Trophoblast cell (in vitro differentiated cells and primary cell): ENCODE measurements around the gene HSPA1A.

Source experiments
- DNase-seq, 2 donors: peaks; one replicate each; pipeline ENCODE4 v3.0.0-alpha.2; 2016
- H2AFZ ChIP-seq: 2 replicates; pipeline ENCODE4 v1.6.1; 2013; ENCODE audit warnings: low read length, moderate library complexity, mild to moderate bottlenecking; ENCODE audit not compliant: insufficient read depth, poor library complexity
- H2AK5ac ChIP-seq: 2 replicates; pipeline ENCODE4 v1.6.1; 2013; ENCODE audit warnings: mild to moderate bottlenecking, low read length
- H2BK120ac ChIP-seq: 2 replicates; pipeline ENCODE4 v1.6.1; 2013; ENCODE audit warnings: low read length, mild to moderate bottlenecking, moderate library complexity; ENCODE audit not compliant: insufficient read depth, poor library complexity
- H2BK12ac ChIP-seq: 2 replicates; pipeline ENCODE4 v1.6.1; 2013; ENCODE audit warnings: mild to moderate bottlenecking, low read length, moderate library complexity
- H2BK5ac ChIP-seq: 2 replicates; pipeline ENCODE4 v1.6.1; 2013; ENCODE audit warnings: low read length, low read depth, moderate library complexity, mild to moderate bottlenecking; ENCODE audit not compliant: poor library complexity
- H3K14ac ChIP-seq: 2 replicates; pipeline ENCODE4 v1.6.1; 2013; ENCODE audit warnings: mild to moderate bottlenecking, low read length
- H3K18ac ChIP-seq: 2 replicates; pipeline ENCODE4 v1.6.1; 2013; ENCODE audit warnings: mild to moderate bottlenecking, low read length
- H3K23ac ChIP-seq: 2 replicates; pipeline ENCODE4 v1.6.1; 2013; ENCODE audit warnings: low read length
- H3K27ac ChIP-seq: 2 replicates; pipeline ENCODE4 v1.5.1; 2013; ENCODE audit warnings: low read depth, mild to moderate bottlenecking, inconsistent platforms, low read length, moderate library complexity
- H3K27me3 ChIP-seq: 2 replicates; pipeline ENCODE4 v1.6.1; 2013; ENCODE audit warnings: inconsistent platforms, mild to moderate bottlenecking, low read length, moderate library complexity; ENCODE audit not compliant: insufficient read depth
- H3K36me3 ChIP-seq, 2 experiments: 1 replicate in 1 of 2; 2 replicates in 1 of 2; pipeline ENCODE4 v1.6.1; 2013; ENCODE audit warnings: low read length in 2 of 2, mild to moderate bottlenecking in 2 of 2, moderate library complexity in 1 of 2; ENCODE audit not compliant: insufficient read depth in 2 of 2, control insufficient read depth in 1 of 2
- H3K4ac ChIP-seq: 2 replicates; pipeline ENCODE4 v1.6.1; 2013; ENCODE audit warnings: low read depth, mild to moderate bottlenecking, low read length, moderate library complexity
- H3K4me1 ChIP-seq, 2 experiments: 1 replicate in 1 of 2; 2 replicates in 1 of 2; pipeline ENCODE4 v1.6.1; 2013; ENCODE audit warnings: low read length in 2 of 2, mild to moderate bottlenecking in 2 of 2, moderate library complexity in 1 of 2; ENCODE audit not compliant: insufficient read depth in 2 of 2, control insufficient read depth in 1 of 2
- H3K4me2 ChIP-seq: 2 replicates; pipeline ENCODE4 v1.6.1; 2013; ENCODE audit warnings: inconsistent platforms, mild to moderate bottlenecking, low read length, moderate library complexity
- H3K4me3 ChIP-seq: 2 replicates; pipeline ENCODE4 v1.5.1; 2013; ENCODE audit warnings: mild to moderate bottlenecking, low read depth, low read length, inconsistent platforms
- H3K79me1 ChIP-seq: one replicate; pipeline ENCODE4 v1.6.1; 2013; ENCODE audit warnings: low read length
- H3K79me2 ChIP-seq: 2 replicates; pipeline ENCODE4 v1.6.1; 2013; ENCODE audit warnings: low read length, mild to moderate bottlenecking; ENCODE audit not compliant: control insufficient read depth, insufficient read depth, poor library complexity
- H3K9ac ChIP-seq: 2 replicates; pipeline ENCODE4 v1.6.1; 2013; ENCODE audit warnings: mild to moderate bottlenecking, low read length
- H3K9me3 ChIP-seq: 2 replicates; pipeline ENCODE4 v1.6.1; 2013; ENCODE audit warnings: low read depth, mild to moderate bottlenecking, control low read depth, inconsistent platforms, low read length; ENCODE audit not compliant: insufficient read depth
- H4K12ac ChIP-seq: 2 replicates; pipeline ENCODE4 v1.6.1; 2013; ENCODE audit warnings: low read depth, mild to moderate bottlenecking, low read length, moderate library complexity
- H4K8ac ChIP-seq: 2 replicates; pipeline ENCODE4 v1.6.1; 2013; ENCODE audit warnings: low read depth, mild to moderate bottlenecking, low read length, moderate library complexity
- H4K91ac ChIP-seq: one replicate; pipeline ENCODE4 v1.6.1; 2013; ENCODE audit warnings: low read depth, mild to moderate bottlenecking, low read length, moderate library complexity
- WGBS: extraction: QIAGEN DNeasy Blood & Tissue Kit; methylation state at CpG from one replicate; pipeline ENCODE4 v1.1.7; 2013; ENCODE audit warnings: missing lambda C conversion rate; ENCODE audit not compliant: insufficient read length, insufficient coverage; ENCODE audit errors: extremely low coverage; 5-methylcytosine and 5-hydroxymethylcytosine counted together

HSPA1A gene

DNA sequence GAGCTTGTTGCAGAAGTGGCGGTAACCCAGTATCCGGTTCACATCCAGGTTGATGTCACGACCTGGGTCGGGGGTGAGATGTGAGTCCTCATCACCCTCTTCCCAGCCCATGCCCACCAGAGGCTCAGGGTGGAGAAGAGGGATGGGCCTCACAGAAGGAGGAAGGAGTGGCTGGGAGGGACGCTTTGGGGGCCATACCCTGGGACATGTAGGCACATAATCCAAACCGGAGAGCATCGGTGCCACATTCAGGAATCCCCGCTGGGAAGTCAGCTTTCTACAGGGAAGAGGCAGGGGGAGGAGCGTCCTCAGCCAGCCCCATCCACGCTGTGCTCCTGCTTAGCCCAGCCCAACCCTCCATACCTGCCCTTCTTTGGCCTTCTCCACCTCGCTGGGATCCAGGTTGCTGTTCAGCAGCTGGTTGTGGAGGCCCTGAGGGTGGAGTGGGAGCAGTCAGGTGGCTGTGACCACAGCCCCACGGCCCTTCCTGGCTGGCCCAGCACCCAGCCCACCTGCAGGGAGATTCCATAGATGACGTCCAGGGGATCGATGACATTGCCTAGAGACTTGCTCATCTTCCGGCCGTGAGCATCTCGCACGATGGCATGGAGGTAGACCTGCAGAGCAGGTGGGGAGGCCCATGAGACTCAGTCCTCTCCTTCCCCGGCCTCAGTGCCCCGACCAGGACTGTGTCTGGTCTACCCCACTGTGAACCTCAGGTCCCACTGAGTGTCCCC lies 34.7 kb upstream of the HSPA1A start:
- no CpG with 5 or more reads among the region's 20 CpGs for WGBS
- Histone ChIP-seq H3K9ac (no peak overlapping the region), H4K12ac (no peak overlapping the region), H2AFZ (no peak overlapping the region), H4K91ac (no peak overlapping the region), H3K4me2 (no peak overlapping the region), H4K8ac (no peak overlapping the region), H2BK5ac (no peak overlapping the region), H2BK12ac (no peak overlapping the region), H3K36me3 (peaks cover 70 to 75% of the 10 kb centered on the region in 2 experiments), H3K18ac (no peak overlapping the region), H3K79me1 (no peaks in the 10 kb centered on the region), H3K27ac (no peak overlapping the region), H3K27me3 (no peaks in the 10 kb centered on the region), H3K79me2 (no peaks in the 10 kb centered on the region), H3K4ac (no peak overlapping the region), H3K14ac (no peak overlapping the region), H3K23ac (no peak overlapping the region), H3K4me1 (peaks cover 0 to 10% of the 10 kb centered on the region in 2 experiments), H3K9me3 (no peaks in the 10 kb centered on the region), H2BK120ac (no peak overlapping the region), H3K4me3 (no peak overlapping the region), H2AK5ac (no peak overlapping the region)
- no peak for DNase-seq

DNA sequence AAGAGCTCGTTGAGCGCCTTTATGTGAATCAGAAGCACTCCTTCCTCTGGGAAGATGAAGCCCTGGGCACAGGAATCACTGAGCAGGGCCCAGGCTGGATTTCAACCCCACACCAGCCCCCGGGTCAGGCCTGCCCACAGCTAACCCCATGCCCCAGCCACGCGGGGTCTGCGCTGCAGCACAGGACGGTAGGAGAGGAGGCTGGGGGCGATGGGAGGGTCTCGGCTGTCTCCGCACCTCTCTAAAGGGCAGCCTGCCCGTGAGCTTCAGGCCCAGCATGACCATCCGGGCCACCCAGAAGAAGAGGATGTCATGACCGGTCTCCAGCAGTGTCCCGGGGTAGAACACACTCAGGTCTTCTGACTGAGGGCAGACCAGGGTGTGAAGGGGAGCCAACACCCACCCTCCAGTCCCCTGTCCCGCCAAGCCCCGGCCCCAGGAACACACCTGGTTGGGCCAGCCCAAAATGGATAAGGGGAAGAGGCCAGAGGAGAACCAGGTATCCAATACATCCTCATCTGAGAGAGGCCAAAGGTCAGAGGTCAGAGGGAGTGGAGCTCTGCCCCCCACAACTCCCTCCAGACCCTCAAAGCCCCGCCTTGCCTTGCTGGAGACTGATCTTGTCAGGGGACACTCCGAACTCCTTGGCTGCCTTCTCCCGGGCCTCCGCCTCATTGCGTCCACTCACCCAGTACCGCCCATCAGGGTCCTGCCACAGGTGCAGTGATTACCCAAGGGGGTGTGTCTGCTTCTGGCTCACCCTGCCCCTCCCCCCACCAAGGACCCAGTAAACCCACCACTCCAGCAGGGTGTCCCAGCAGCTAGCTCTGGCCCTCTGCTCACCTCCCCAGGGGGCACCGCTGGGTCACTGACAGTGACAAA lies 33.9 kb upstream of the HSPA1A start:
- Histone ChIP-seq H2BK12ac (no peak overlapping the region), H4K91ac (no peak overlapping the region), H2AFZ (no peak overlapping the region), H3K4me1 (peaks cover 0 to 10% of the 10 kb centered on the region in 2 experiments), H2BK120ac (no peak overlapping the region), H4K8ac (no peak overlapping the region), H3K9ac (no peak overlapping the region), H3K36me3 (peaks cover 74 to 75% of the 10 kb centered on the region in 2 experiments), H3K4me2 (no peak overlapping the region), H3K4me3 (no peak overlapping the region), H3K27me3 (no peaks in the 10 kb centered on the region), H2AK5ac (no peak overlapping the region), H3K9me3 (no peaks in the 10 kb centered on the region), H3K18ac (no peak overlapping the region), H3K27ac (no peak overlapping the region), H3K23ac (no peak overlapping the region), H2BK5ac (no peak overlapping the region), H3K4ac (no peak overlapping the region), H3K79me1 (no peaks in the 10 kb centered on the region), H4K12ac (no peak overlapping the region), H3K14ac (no peak overlapping the region), H3K79me2 (no peaks in the 10 kb centered on the region)
- WGBS: no CpG with 5 or more reads among the region's 23 CpGs
- no peak for DNase-seq

DNA sequence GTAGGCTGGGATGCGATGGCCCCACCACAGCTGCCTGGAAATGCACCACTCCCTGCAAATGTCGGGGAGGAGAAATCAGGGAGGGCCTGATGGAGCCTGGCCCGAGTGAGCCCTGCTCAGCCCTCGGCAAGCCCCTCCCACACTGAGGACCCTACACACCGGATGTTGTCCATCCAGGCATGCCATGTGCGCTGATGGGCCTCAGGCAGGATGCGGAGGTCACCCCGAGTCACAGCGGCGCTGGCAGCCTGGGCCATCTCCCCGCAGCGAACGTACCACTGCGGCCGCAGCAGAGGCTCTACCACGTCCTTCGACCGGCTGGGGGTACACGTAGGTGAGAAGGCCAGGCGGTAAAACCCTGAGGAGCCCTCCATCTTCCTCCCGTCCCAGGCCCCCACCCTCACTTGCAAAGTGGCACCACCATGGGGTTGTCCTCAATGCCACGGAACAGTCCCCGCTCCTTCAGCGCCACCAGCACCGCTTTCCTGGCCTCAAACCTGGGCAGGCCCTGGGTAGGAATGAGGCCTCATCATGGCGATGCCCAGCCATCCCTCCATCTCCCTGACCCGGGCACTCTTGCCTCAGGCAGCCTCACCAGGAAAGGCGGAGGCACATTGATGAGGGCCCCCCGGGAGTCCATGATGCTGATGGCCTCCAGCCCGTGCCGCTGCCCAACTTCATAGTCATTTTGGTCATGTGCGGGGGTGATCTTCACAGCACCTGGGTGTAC lies 33.1 kb upstream of the HSPA1A start:
- H2BK5ac ChIP-seq: no peak overlapping the region
- no peak overlapping the region for H4K91ac ChIP-seq
- peaks cover 74 to 76% of the 10 kb centered on the region in 2 experiments for H3K36me3 ChIP-seq
- no peak overlapping the region for H2AK5ac ChIP-seq
- no peaks in the 10 kb centered on the region for H3K27me3 ChIP-seq
- no peak overlapping the region for H2AFZ ChIP-seq
- no peak overlapping the region for H4K12ac ChIP-seq
- no peak overlapping the region for H3K9ac ChIP-seq
- no peak overlapping the region for H3K4me2 ChIP-seq
- no peak overlapping the region for H3K18ac ChIP-seq
- no peak overlapping the region for H3K4me3 ChIP-seq
- no peak overlapping the region for H3K23ac ChIP-seq
- H3K79me1 ChIP-seq: no peaks in the 10 kb centered on the region
- peaks cover 0 to 4% of the 10 kb centered on the region in 2 experiments for H3K4me1 ChIP-seq
- no peak overlapping the region for H2BK12ac ChIP-seq
- no peak for DNase-seq
- no peak overlapping the region for H3K14ac ChIP-seq
- no peaks in the 10 kb centered on the region for H3K79me2 ChIP-seq
- no peaks in the 10 kb centered on the region for H3K9me3 ChIP-seq
- WGBS: no CpG with 5 or more reads among the region's 32 CpGs
- no peak overlapping the region for H2BK120ac ChIP-seq
- H4K8ac ChIP-seq: no peak overlapping the region
- no peak overlapping the region for H3K27ac ChIP-seq
- no peak overlapping the region for H3K4ac ChIP-seq

DNA sequence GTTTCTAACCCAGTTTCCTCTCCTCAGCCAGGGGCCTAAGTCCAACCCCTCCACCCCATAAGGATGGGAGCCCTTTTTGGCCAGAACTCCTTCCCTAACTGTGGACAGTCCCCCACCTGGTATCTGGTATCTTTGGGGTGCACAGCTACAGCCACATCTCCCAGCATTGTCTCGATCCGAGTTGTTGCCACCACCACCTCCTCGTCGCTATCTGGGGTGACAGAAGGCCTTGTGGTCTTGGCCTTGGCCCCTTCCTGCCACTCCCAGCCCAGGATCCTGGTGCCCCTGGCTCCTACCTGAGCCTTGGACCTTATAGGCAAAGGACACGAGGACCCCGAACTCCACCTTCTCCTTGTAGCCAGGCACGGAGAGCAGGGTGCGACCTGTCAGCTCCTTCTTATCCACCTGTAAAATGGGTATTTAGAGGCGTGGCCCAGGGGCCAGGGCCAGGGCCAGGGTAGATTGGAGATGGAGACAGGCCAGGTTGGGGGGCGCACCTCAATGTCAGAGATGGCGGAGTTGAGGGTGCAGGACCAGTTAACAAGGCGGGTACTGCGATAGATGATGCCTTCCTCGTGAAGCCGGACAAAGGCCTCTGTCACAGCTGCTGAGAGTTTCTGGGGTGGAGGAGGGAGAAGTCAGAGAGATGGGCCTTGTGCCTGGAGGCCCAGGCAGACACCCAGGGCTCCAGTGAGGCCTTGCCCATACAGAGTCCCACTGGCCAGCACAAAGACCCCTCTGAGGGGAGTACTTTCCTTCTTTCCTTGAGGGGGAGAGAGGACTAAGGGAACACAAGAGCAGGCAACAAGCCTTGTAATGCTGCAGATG lies 31.0 kb upstream of the HSPA1A start:
- Histone ChIP-seq H3K79me2 (no peaks in the 10 kb centered on the region), H3K27me3 (no peaks in the 10 kb centered on the region), H3K36me3 (peaks cover 60 to 61% of the 10 kb centered on the region in 2 experiments), H2AFZ (no peak overlapping the region), H4K91ac (no peak overlapping the region), H2BK12ac (no peak overlapping the region), H2BK5ac (no peak overlapping the region), H3K4ac (no peak overlapping the region), H3K4me1 (no peaks in the 10 kb centered on the region), H3K79me1 (no peaks in the 10 kb centered on the region), H4K12ac (peak overlapping the region; percentile 35), H3K18ac (no peak overlapping the region), H3K9me3 (no peaks in the 10 kb centered on the region), H3K4me2 (no peak overlapping the region), H2AK5ac (no peak overlapping the region), H3K9ac (no peak overlapping the region), H2BK120ac (no peak overlapping the region), H3K23ac (no peak overlapping the region), H3K14ac (no peak overlapping the region), H3K27ac (no peak overlapping the region), H4K8ac (no peak overlapping the region), H3K4me3 (no peak overlapping the region)
- no CpG with 5 or more reads among the region's 15 CpGs for WGBS
- no peak for DNase-seq
